ENCODE results near the gene HMCES. TPM values are rescaled to one million over a fixed set of nuclear protein-coding genes. Genes with fewer than 3 reads are reported as not detected.

Gene HMCES
- total RNA-seq, 4 donors from 2014 or later = 25.3 to 35.7 (median 30.2) TPM

GRCh38 chr3:129257609-129258008 lies 21.1 kb upstream of the HMCES start:
- Histone ChIP-seq H3K4me3 (no peak overlapping the region), H3K4me1 (peaks cover 0 to 8% (median 0%) of the 10 kb centered on the region in 3 donors), H3K27me3 (no peaks in the 10 kb centered on the region), H3K9me3 (no peaks in the 10 kb centered on the region), H3K27ac (no peak overlapping the region), H3K36me3 (peaks cover 0 to 100% of the 10 kb centered on the region in 2 donors)
- 40 to 76% methylated on average over 1 to 4 of the region's 11 CpGs for WGBS, 2 donors (ENCODE audit: low coverage in 1 of 2)
- ATAC-seq = no peak
- TF ChIP-seq CTCF (IDR thresholded peaks at IDR 0.05) (no peak), POLR2AphosphoS5 (IDR thresholded peaks at IDR 0.05) (no peak), POLR2A (IDR thresholded peaks at IDR 0.05) (no peak), EP300 (IDR thresholded peaks at IDR 0.05) (no peak)

GRCh38 chr3:129259612-129260477 lies 18.8 kb upstream of the HMCES start:
- no peak overlapping the region for H3K4me3 ChIP-seq
- H3K9me3 ChIP-seq = no peaks in the 10 kb centered on the region
- H3K27me3 ChIP-seq = no peaks in the 10 kb centered on the region
- H3K4me1 ChIP-seq = no peaks in the 10 kb centered on the region
- WGBS, 2 donors (ENCODE audit: low coverage in 1 of 2) = 74 to 85% methylated on average over 3 of the region's 7 CpGs
- peaks cover 0 to 100% of the 10 kb centered on the region in 2 donors for H3K36me3 ChIP-seq
- TF ChIP-seq POLR2AphosphoS5 (IDR thresholded peaks at IDR 0.05) = no peak
- TF ChIP-seq EP300 (IDR thresholded peaks at IDR 0.05) = no peak
- no peak for TF ChIP-seq POLR2A (IDR thresholded peaks at IDR 0.05)
- no peak for TF ChIP-seq CTCF (IDR thresholded peaks at IDR 0.05)
- H3K27ac ChIP-seq = no peak overlapping the region
- ATAC-seq = no peak

GRCh38 chr3:129260606-129261005 lies 18.1 kb upstream of the HMCES start:
- H3K36me3 ChIP-seq = peaks cover 0 to 100% of the 10 kb centered on the region in 2 donors
- H3K27ac ChIP-seq = no peak overlapping the region
- no peaks in the 10 kb centered on the region for H3K9me3 ChIP-seq
- ATAC-seq = no peak
- WGBS, 2 donors (ENCODE audit: low coverage in 1 of 2) = 100% methylated on average over 2 of the region's 11 CpGs; no CpG with 5 or more reads in 1 of the 2 donors
- H3K4me3 ChIP-seq = no peak overlapping the region
- TF ChIP-seq POLR2A (IDR thresholded peaks at IDR 0.05) = no peak
- no peak for TF ChIP-seq CTCF (IDR thresholded peaks at IDR 0.05)
- no peaks in the 10 kb centered on the region for H3K4me1 ChIP-seq
- no peaks in the 10 kb centered on the region for H3K27me3 ChIP-seq

- no peak overlapping the region for H3K4me3 ChIP-seq
- no peak overlapping the region for H3K27ac ChIP-seq
- peaks cover 3 to 100% of the 10 kb centered on the region in 2 donors for H3K36me3 ChIP-seq
- WGBS, 2 donors (ENCODE audit: low coverage in 1 of 2) = 88 to 93% methylated on average over 3 of the region's 3 CpGs
- no peak for TF ChIP-seq EP300 (IDR thresholded peaks at IDR 0.05)
- TF ChIP-seq POLR2A (IDR thresholded peaks at IDR 0.05) = no peak
- no peak for TF ChIP-seq CTCF (IDR thresholded peaks at IDR 0.05)
- TF ChIP-seq POLR2AphosphoS5 (IDR thresholded peaks at IDR 0.05) = no peak
- no peaks in the 10 kb centered on the region for H3K4me1 ChIP-seq
- H3K9me3 ChIP-seq = no peaks in the 10 kb centered on the region
- no peak for ATAC-seq
- no peaks in the 10 kb centered on the region for H3K27me3 ChIP-seq
Measured at GRCh38 chr3:129261894-129262293, 16.8 kb upstream of the HMCES start.

Measured in gastroesophageal sphincter (tissue), 4 donors.